Measurements from ENCODE around the gene HTR1B.

Gene HTR1B

DNA sequence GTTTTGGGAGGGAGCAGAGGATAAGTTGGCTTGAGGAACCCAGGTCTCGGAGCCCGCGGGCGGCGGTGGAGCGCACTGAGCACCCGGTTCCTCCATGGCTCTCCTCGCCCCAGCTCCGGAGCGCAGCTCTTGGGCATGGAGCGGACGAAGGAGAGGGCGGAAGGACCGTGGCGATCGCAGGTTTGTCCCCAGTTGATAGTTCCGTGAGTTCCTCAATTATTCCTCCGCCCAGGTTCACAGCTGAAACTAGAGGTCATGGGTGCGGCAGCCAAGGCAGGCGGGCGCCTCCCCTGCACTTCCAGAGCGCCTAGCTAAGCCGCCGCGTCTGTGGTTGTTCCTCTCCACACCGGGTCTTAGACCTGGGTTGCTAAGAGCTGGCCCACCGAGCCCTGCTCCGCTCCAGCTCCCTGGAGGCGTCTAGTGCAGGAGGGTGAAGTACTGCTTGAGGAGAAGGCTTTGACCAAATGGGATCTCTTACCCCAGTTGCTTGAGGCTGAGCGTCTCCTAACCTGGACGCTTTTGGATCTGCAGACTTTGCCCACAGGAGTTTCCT is at the start of gene HTR1B:
Gene HTR1B, minus strand, starts transcription at position 184 of the 553 bp plus-strand sequence. Its CDS starts 88 bp downstream, at position 96.
- H3K36me3 ChIP-seq (ENCODE audit: insufficient read depth, low read length): no peaks in the 10 kb centered on the region
- peaks cover 5% of the 10 kb centered on the region for H3K4me1 ChIP-seq (ENCODE audit: insufficient read depth, low read length)
- H3K9ac ChIP-seq (ENCODE audit: low read length): no peak within 1 kb of the TSS
- H3K4me3 ChIP-seq (ENCODE audit: low read depth in 1 of 2, low read length in 2 of 2): peak within 1 kb of the TSS; percentile 6 to 31
- H3K27me3 ChIP-seq (ENCODE audit: control insufficient read depth in 1 of 2, insufficient read depth in 2 of 2, low read length in 2 of 2): peaks cover 39 to 45% of the 10 kb centered on the region in 2 donors
- H3K27ac ChIP-seq (ENCODE audit: low read depth, low read length): no peak within 1 kb of the TSS
- H3K9me3 ChIP-seq (ENCODE audit: low read length): no peaks in the 10 kb centered on the region

GRCh38 chr6:77512554-77512953 is 49.3 kb upstream of the HTR1B start:
- Histone ChIP-seq H3K9me3 (ENCODE audit: low read length) (peaks cover 10% of the 10 kb centered on the region), H3K27ac (ENCODE audit: low read depth, low read length) (no peak overlapping the region), H3K27me3 (ENCODE audit: control insufficient read depth in 1 of 2, insufficient read depth in 2 of 2, low read length in 2 of 2) (no peaks in the 10 kb centered on the region), H3K9ac (ENCODE audit: low read length) (no peak overlapping the region), H3K4me3 (ENCODE audit: low read depth in 1 of 2, low read length in 2 of 2) (no peak overlapping the region), H3K36me3 (ENCODE audit: insufficient read depth, low read length) (no peaks in the 10 kb centered on the region), H3K4me1 (ENCODE audit: insufficient read depth, low read length) (no peaks in the 10 kb centered on the region)

DNA sequence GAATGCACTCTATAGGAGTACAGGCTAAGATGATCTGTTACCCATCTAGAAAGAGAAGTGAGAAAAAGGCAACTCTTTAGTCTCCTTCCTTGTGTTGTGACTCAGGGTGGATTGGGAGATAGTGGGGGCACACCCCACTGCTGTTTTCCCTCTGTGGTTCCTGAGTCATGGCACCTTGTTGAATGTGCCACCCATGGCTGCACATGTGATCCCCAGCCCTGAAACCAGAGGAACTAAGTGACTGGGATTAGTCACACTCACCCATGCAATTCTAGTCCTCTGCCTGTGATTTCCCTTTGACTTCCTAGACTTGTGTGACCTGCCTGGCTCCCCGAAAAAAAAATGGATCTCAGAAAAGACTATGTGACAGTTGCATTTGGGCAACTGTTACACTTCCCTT is 48.6 kb upstream of the HTR1B start:
- peaks cover 10% of the 10 kb centered on the region for H3K9me3 ChIP-seq (ENCODE audit: low read length)
- no peaks in the 10 kb centered on the region for H3K4me1 ChIP-seq (ENCODE audit: insufficient read depth, low read length)
- no peaks in the 10 kb centered on the region for H3K36me3 ChIP-seq (ENCODE audit: insufficient read depth, low read length)
- H3K27ac ChIP-seq (ENCODE audit: low read depth, low read length): no peak overlapping the region
- no peaks in the 10 kb centered on the region for H3K27me3 ChIP-seq (ENCODE audit: control insufficient read depth in 1 of 2, insufficient read depth in 2 of 2, low read length in 2 of 2)
- H3K9ac ChIP-seq (ENCODE audit: low read length): no peak overlapping the region
- H3K4me3 ChIP-seq (ENCODE audit: low read depth in 1 of 2, low read length in 2 of 2): no peak overlapping the region

GRCh38 chr6:77502981-77503380 is 39.7 kb upstream of the HTR1B start:
- Histone ChIP-seq H3K27ac (ENCODE audit: low read depth, low read length) (no peak overlapping the region), H3K4me1 (ENCODE audit: insufficient read depth, low read length) (no peaks in the 10 kb centered on the region), H3K27me3 (ENCODE audit: control insufficient read depth in 1 of 2, insufficient read depth in 2 of 2, low read length in 2 of 2) (no peaks in the 10 kb centered on the region), H3K9me3 (ENCODE audit: low read length) (no peaks in the 10 kb centered on the region), H3K4me3 (ENCODE audit: low read depth in 1 of 2, low read length in 2 of 2) (no peak overlapping the region), H3K36me3 (ENCODE audit: insufficient read depth, low read length) (no peaks in the 10 kb centered on the region), H3K9ac (ENCODE audit: low read length) (no peak overlapping the region)

DNA sequence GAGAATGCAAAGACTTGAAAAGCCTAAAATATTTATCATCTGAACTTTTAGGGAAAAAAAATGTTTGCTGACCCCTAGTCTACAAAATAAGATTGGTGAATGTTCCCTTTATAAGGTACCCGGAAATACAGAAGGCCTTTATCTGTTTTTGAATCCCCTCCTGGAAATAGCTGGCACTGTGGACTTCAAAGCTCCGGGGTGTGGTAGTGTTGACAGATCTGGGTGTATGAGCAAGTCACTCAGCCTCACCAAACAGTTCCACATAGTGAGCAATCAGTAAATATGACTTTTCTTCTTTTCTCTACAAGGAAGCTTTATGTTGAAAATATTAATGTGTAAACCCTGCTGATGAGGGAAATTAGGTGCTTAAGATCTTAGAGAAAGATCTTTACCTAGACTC is 29.2 kb upstream of the HTR1B start:
- H3K27me3 ChIP-seq (ENCODE audit: control insufficient read depth in 1 of 2, insufficient read depth in 2 of 2, low read length in 2 of 2): no peaks in the 10 kb centered on the region
- H3K9ac ChIP-seq (ENCODE audit: low read length): no peak overlapping the region
- no peak overlapping the region for H3K4me3 ChIP-seq (ENCODE audit: low read depth in 1 of 2, low read length in 2 of 2)
- no peaks in the 10 kb centered on the region for H3K9me3 ChIP-seq (ENCODE audit: low read length)
- no peak overlapping the region for H3K27ac ChIP-seq (ENCODE audit: low read depth, low read length)
- no peaks in the 10 kb centered on the region for H3K4me1 ChIP-seq (ENCODE audit: insufficient read depth, low read length)
- no peaks in the 10 kb centered on the region for H3K36me3 ChIP-seq (ENCODE audit: insufficient read depth, low read length)

DNA sequence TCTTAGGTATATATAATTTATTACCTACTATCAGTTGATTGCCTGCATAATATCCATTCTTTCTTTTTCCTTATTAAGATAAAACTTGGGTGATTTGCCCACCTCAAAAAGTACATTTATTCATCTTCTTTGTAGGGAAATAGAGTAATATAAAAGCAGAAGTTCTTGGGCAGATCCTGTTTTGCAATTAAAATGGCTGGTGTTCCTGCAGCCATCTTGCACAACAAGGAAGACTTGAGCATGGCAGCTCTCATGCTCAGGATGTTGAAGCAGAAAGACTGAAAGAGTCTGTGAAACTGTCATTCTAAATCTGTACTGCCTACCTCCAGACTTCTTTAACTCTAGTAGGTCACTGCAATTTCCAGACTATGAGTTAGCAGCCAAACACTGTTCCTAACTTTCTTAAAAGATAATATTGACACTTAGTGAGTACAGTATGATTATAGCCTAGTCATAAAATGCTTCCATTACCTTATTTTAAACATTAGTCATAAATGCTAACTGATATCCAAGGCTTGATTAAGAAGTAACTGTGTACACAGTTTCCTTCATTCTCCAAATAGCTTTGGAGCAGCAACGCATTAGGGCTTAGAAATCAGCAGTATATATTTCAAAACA is 24.6 kb upstream of the HTR1B start:
- H3K4me3 ChIP-seq (ENCODE audit: low read depth in 1 of 2, low read length in 2 of 2): no peak overlapping the region
- no peak overlapping the region for H3K9ac ChIP-seq (ENCODE audit: low read length)
- H3K9me3 ChIP-seq (ENCODE audit: low read length): no peaks in the 10 kb centered on the region
- no peaks in the 10 kb centered on the region for H3K4me1 ChIP-seq (ENCODE audit: insufficient read depth, low read length)
- H3K27ac ChIP-seq (ENCODE audit: low read depth, low read length): no peak overlapping the region
- no peaks in the 10 kb centered on the region for H3K36me3 ChIP-seq (ENCODE audit: insufficient read depth, low read length)
- no peaks in the 10 kb centered on the region for H3K27me3 ChIP-seq (ENCODE audit: control insufficient read depth in 1 of 2, insufficient read depth in 2 of 2, low read length in 2 of 2)

DNA sequence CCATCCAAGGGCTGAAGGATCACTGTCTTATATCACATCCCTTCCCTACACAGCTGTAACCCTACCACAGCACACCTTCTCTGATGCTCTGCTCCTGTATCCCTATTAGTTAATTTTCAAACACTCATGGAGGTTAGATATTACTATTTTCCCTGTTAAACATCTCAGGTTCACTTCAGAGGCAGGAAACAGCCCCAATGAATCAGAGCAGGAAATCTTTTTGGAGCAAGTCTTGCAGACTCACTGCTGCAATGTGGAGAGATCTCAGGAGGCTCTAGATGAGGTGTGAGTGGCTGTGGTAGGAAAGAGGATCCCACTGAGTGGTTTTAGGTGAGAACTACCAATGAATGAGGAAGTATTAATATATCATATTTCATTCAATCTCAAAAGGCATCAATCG is 19.7 kb upstream of the HTR1B start:
- no peak overlapping the region for H3K4me3 ChIP-seq (ENCODE audit: low read depth in 1 of 2, low read length in 2 of 2)
- no peak overlapping the region for H3K9ac ChIP-seq (ENCODE audit: low read length)
- no peaks in the 10 kb centered on the region for H3K9me3 ChIP-seq (ENCODE audit: low read length)
- no peaks in the 10 kb centered on the region for H3K27me3 ChIP-seq (ENCODE audit: control insufficient read depth in 1 of 2, insufficient read depth in 2 of 2, low read length in 2 of 2)
- no peak overlapping the region for H3K27ac ChIP-seq (ENCODE audit: low read depth, low read length)
- H3K4me1 ChIP-seq (ENCODE audit: insufficient read depth, low read length): no peaks in the 10 kb centered on the region
- H3K36me3 ChIP-seq (ENCODE audit: insufficient read depth, low read length): no peaks in the 10 kb centered on the region

DNA sequence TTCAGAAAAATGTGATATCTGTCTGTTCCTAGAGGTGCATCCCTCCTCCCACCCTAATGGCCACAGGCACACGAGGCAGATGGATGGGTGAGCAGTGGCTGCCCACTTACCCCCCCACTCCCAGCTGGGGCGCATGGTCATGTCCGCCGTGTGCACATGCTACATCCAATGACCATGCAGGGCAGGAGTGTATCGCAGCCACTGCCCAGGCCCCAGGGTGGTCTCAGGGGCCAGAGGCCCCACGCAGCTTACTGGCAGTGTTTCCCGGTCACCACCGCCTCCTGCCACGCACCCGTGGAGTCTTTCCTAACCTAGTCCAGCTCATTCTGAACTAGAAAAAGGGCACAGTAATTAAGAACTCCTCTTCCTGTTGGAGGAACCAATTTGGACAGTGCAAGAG is 11.7 kb upstream of the HTR1B start:
- Histone ChIP-seq H3K9ac (ENCODE audit: low read length) (no peak overlapping the region), H3K27ac (ENCODE audit: low read depth, low read length) (no peak overlapping the region), H3K4me1 (ENCODE audit: insufficient read depth, low read length) (no peaks in the 10 kb centered on the region), H3K27me3 (ENCODE audit: control insufficient read depth in 1 of 2, insufficient read depth in 2 of 2, low read length in 2 of 2) (no peaks in the 10 kb centered on the region), H3K9me3 (ENCODE audit: low read length) (no peaks in the 10 kb centered on the region), H3K36me3 (ENCODE audit: insufficient read depth, low read length) (no peaks in the 10 kb centered on the region), H3K4me3 (ENCODE audit: low read depth in 1 of 2, low read length in 2 of 2) (no peak overlapping the region)

- no peak overlapping the region for H3K27ac ChIP-seq (ENCODE audit: low read depth, low read length)
- H3K4me3 ChIP-seq (ENCODE audit: low read depth in 1 of 2, low read length in 2 of 2): no peak overlapping the region
- H3K4me1 ChIP-seq (ENCODE audit: insufficient read depth, low read length): no peaks in the 10 kb centered on the region
- no peaks in the 10 kb centered on the region for H3K9me3 ChIP-seq (ENCODE audit: low read length)
- H3K36me3 ChIP-seq (ENCODE audit: insufficient read depth, low read length): no peaks in the 10 kb centered on the region
- no peak overlapping the region for H3K9ac ChIP-seq (ENCODE audit: low read length)
- no peaks in the 10 kb centered on the region for H3K27me3 ChIP-seq (ENCODE audit: control insufficient read depth in 1 of 2, insufficient read depth in 2 of 2, low read length in 2 of 2)
Observed at GRCh38 chr6:77474286-77474956, 11.1 kb upstream of the HTR1B start.

GRCh38 chr6:77470983-77471382 is 7.7 kb upstream of the HTR1B start:
- Histone ChIP-seq H3K4me1 (ENCODE audit: insufficient read depth, low read length) (peaks cover under 1% of the 10 kb centered on the region), H3K36me3 (ENCODE audit: insufficient read depth, low read length) (no peaks in the 10 kb centered on the region), H3K27me3 (ENCODE audit: control insufficient read depth in 1 of 2, insufficient read depth in 2 of 2, low read length in 2 of 2) (peaks cover 0 to 8% of the 10 kb centered on the region in 2 donors), H3K27ac (ENCODE audit: low read depth, low read length) (no peak overlapping the region), H3K9ac (ENCODE audit: low read length) (no peak overlapping the region), H3K9me3 (ENCODE audit: low read length) (no peaks in the 10 kb centered on the region), H3K4me3 (ENCODE audit: low read depth in 1 of 2, low read length in 2 of 2) (no peak overlapping the region)

DNA sequence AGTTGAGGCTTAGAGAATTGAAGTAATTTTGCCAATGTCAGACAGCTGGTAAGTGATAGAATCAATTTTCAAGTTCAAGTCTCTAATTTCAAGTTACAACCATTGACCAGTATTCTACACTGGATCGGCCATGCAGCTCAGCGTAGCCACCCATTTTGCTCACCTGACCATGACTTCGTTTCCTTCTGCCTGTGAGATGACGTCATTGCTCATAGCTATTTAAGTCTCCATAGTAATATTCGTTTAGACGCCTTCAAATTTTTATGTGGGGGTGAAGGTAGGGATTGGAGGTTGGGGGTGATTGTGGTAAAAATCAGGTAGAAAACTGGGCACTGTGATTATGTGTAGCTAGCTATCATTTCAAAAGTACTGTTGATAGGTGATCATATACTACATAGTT is 5.6 kb upstream of the HTR1B start:
- Histone ChIP-seq H3K9ac (ENCODE audit: low read length) (no peak overlapping the region), H3K27ac (ENCODE audit: low read depth, low read length) (no peak overlapping the region), H3K27me3 (ENCODE audit: control insufficient read depth in 1 of 2, insufficient read depth in 2 of 2, low read length in 2 of 2) (peaks cover 14 to 22% of the 10 kb centered on the region in 2 donors), H3K4me1 (ENCODE audit: insufficient read depth, low read length) (peaks cover 5% of the 10 kb centered on the region), H3K9me3 (ENCODE audit: low read length) (no peaks in the 10 kb centered on the region), H3K36me3 (ENCODE audit: insufficient read depth, low read length) (no peaks in the 10 kb centered on the region), H3K4me3 (ENCODE audit: low read depth in 1 of 2, low read length in 2 of 2) (no peak overlapping the region)

Measured in muscle layer of colon (tissue), 2 donors.